Panc1 (cell line): ENCODE data around the gene JOSD2. TPM values are rescaled to one million over a fixed set of nuclear protein-coding genes. Genes with fewer than 3 reads are reported as not detected.

Experiments
- ATAC-seq: fragments of 200-7000 bp; cut with Tn5 transposase; 2 replicates; pipeline ENCODE4 v1.9.1; 2020; ENCODE audit warnings: mild to moderate bottlenecking, moderate library complexity
- BruUV-seq: library from RNA; stranded (reverse); fragments of 400-500 nt; replicated peaks from 2 replicates; lab custom pipeline; 2021; lab: Mats Ljungman, UMichigan
- CTCF ChIA-PET: fragments of 300-600 bp; sonication (Branson Sonifier 250); formaldehyde crosslinking; loops from one replicate; lab custom pipeline; 2022; ENCODE audit warnings: antibody characterized with exemption; lab: Charles Lee
- POLR2A ChIA-PET: fragments of 300-600 bp; sonication (Branson Sonifier 250); formaldehyde crosslinking; loops from one replicate; lab custom pipeline; 2022; ENCODE audit warnings: antibody characterized with exemption; lab: Charles Lee
- DNase-seq: peaks from one replicate; pipeline ENCODE4 v3.0.0-alpha.2; 2010; ENCODE audit warnings: low read depth, low spot score
- H3K27ac ChIP-seq: 2 replicates; pipeline ENCODE4 v1.5.1; 2011; ENCODE audit warnings: mild to moderate bottlenecking, low read length, inconsistent platforms
- H3K27me3 ChIP-seq: fragments of 200-500 bp; sonication (Bioruptor generic); 2 replicates; pipeline ENCODE4 v1.6.0; 2014; ENCODE audit warnings: low read length, inconsistent platforms; ENCODE audit not compliant: control insufficient read depth, insufficient read depth
- H3K36me3 ChIP-seq: fragments of 200-500 bp; sonication (Bioruptor generic); 2 replicates; pipeline ENCODE4 v1.5.1; 2014; ENCODE audit warnings: inconsistent platforms, mild to moderate bottlenecking, low read length, moderate library complexity; ENCODE audit not compliant: control insufficient read depth, insufficient read depth
- H3K4me1 ChIP-seq: 2 replicates; pipeline ENCODE4 v1.5.1; 2011; ENCODE audit warnings: inconsistent platforms, mild to moderate bottlenecking, low read length, moderate library complexity; ENCODE audit not compliant: control insufficient read depth, insufficient read depth
- H3K4me3 ChIP-seq, 2 experiments: 2 replicates each; pipeline ENCODE4 v1.5.1; 2011 to 2012; ENCODE audit warnings: low read depth in 2 of 2, low read length in 2 of 2, mild to moderate bottlenecking in 2 of 2, inconsistent platforms in 1 of 2, moderate library complexity in 1 of 2
- H3K9me3 ChIP-seq: fragments of 200-500 bp; sonication (Bioruptor generic); 2 replicates; pipeline ENCODE4 v1.5.1; 2014; ENCODE audit warnings: low read depth, mild to moderate bottlenecking, inconsistent platforms, low read length, moderate library complexity; ENCODE audit not compliant: control insufficient read depth, insufficient read depth
- POLR2AphosphoS5 ChIP-seq: IDR thresholded peaks from 2 replicates; pipeline ENCODE4 v1.6.1; 2012; ENCODE audit warnings: mild to moderate bottlenecking, low read depth, low read length, moderate library complexity
- SIN3A ChIP-seq: IDR thresholded peaks from 2 replicates; pipeline ENCODE4 v1.6.1; 2012; ENCODE audit warnings: low read depth, mild to moderate bottlenecking, low read length, moderate library complexity, borderline replicate concordance; ENCODE audit not compliant: insufficient read depth
- TCF7L2 ChIP-seq: IDR thresholded peaks from 2 replicates; pipeline ENCODE4 v1.6.1; 2011; ENCODE audit warnings: mild to moderate bottlenecking, low read depth, low read length, inconsistent platforms
- in situ Hi-C: cut with HindIII; loops from 2 replicates; pipeline ENCODE4 v1.10.0; 2016; ENCODE audit warnings: low sequenced_read_pairs, low pct_unique_long_range_greater_than_20kb
- intact Hi-C: fragments of 100-400 bp; cut with micrococcal nuclease; formaldehyde crosslinking; loops from one replicate; pipeline ENCODE4 v1.10.0; 2022; ENCODE audit not compliant: unreplicated experiment
- total RNA-seq: library from RNA; stranded (reverse); gene quantifications from one replicate; pipeline ENCODE4 v1.2.1, GENCODE V29; 2021; ENCODE audit not compliant: unreplicated experiment
- TF ChIP-seq, protein P1 (sequence below), 2 experiments: IDR thresholded peaks; 2 replicates each; pipeline ENCODE4 v1.6.1; 2011 to 2012; ENCODE audit warnings: low read depth in 2 of 2, control low read depth in 1 of 2, low read length in 1 of 2, mild to moderate bottlenecking in 1 of 2, moderate library complexity in 1 of 2; ENCODE audit not compliant: insufficient read depth in 1 of 2
- TF ChIP-seq, protein P2 (sequence below): fragments of 450-650 bp; IDR thresholded peaks from 2 replicates; pipeline ENCODE4 v1.5.1; 2017; ENCODE audit warnings: mild to moderate bottlenecking

Gene JOSD2
- total RNA-seq, 1 experiment from 2014 or later = 51.8 TPM

DNA sequence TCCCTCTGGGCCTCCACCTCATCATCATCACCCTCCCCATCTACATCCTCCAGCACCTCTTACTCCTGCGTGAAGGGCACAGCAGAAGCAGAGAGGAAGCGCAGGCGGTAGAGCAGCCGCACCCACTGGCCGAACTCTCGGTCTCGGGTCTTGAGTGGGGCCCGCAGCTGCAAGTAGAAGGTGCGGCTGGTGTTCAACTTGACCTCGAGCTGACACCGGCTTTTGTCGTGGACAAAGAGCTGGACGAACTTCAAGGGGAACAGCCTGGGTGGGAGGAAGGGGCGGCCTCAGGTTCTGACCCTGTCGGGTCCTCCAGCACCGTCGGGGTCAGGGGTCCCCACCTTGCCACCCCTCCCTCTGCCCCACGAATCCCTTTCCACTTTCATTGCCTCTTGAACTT is 43.4 kb downstream of the JOSD2 start:
- Histone ChIP-seq H3K4me3 (no peak overlapping the region), H3K27me3 (no peaks in the 10 kb centered on the region), H3K4me1 (no peaks in the 10 kb centered on the region), H3K27ac (no peak overlapping the region), H3K36me3 (no peaks in the 10 kb centered on the region), H3K9me3 (no peaks in the 10 kb centered on the region)
- CTCF ChIA-PET = no interaction called here
- POLR2A ChIA-PET = no interaction called here
- in situ Hi-C loops (no loop called here), intact Hi-C loops (no loop called here)
- TF ChIP-seq, protein P1, sequence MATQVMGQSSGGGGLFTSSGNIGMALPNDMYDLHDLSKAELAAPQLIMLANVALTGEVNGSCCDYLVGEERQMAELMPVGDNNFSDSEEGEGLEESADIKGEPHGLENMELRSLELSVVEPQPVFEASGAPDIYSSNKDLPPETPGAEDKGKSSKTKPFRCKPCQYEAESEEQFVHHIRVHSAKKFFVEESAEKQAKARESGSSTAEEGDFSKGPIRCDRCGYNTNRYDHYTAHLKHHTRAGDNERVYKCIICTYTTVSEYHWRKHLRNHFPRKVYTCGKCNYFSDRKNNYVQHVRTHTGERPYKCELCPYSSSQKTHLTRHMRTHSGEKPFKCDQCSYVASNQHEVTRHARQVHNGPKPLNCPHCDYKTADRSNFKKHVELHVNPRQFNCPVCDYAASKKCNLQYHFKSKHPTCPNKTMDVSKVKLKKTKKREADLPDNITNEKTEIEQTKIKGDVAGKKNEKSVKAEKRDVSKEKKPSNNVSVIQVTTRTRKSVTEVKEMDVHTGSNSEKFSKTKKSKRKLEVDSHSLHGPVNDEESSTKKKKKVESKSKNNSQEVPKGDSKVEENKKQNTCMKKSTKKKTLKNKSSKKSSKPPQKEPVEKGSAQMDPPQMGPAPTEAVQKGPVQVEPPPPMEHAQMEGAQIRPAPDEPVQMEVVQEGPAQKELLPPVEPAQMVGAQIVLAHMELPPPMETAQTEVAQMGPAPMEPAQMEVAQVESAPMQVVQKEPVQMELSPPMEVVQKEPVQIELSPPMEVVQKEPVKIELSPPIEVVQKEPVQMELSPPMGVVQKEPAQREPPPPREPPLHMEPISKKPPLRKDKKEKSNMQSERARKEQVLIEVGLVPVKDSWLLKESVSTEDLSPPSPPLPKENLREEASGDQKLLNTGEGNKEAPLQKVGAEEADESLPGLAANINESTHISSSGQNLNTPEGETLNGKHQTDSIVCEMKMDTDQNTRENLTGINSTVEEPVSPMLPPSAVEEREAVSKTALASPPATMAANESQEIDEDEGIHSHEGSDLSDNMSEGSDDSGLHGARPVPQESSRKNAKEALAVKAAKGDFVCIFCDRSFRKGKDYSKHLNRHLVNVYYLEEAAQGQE (IDR thresholded peaks at IDR 0.05; ENCODE audit: insufficient read depth in 1 of 2, low read depth in 2 of 2, low read length in 1 of 2) = no peak
- no peak for TF ChIP-seq POLR2AphosphoS5
- TF ChIP-seq SIN3A = no peak
- BruUV-seq = no TSS peak
- ATAC-seq (no peak), DNase-seq (no peak)

DNA sequence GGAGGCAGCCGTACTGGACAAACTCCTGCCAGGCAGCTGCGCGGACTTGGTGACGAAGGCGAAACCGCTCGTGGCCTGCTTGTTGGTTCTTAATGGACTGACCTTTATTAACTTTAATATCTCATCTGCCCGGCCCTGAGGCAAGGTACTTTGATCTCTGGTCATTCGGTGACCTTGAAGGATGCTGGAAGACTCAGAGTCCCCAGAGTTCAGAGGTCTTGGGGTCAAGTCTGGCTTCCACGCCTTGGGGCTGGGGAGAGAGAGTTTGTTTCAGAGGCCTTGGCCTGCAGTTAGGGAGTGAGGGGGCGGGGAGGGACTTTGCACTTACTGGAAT is 44.3 kb downstream of the JOSD2 start:
- Histone ChIP-seq H3K27ac (no peak overlapping the region), H3K9me3 (no peaks in the 10 kb centered on the region), H3K4me3 (no peak overlapping the region), H3K36me3 (no peaks in the 10 kb centered on the region), H3K27me3 (no peaks in the 10 kb centered on the region), H3K4me1 (no peaks in the 10 kb centered on the region)
- in situ Hi-C loops (no loop called here), intact Hi-C loops (no loop called here)
- ChIA-PET CTCF (no interaction called here), POLR2A (no interaction called here)
- no peak for DNase-seq
- no peak for ATAC-seq
- TF ChIP-seq, protein P1 (IDR thresholded peaks at IDR 0.05; ENCODE audit: insufficient read depth in 1 of 2, low read depth in 2 of 2, low read length in 1 of 2) = no peak
- no peak for TF ChIP-seq POLR2AphosphoS5
- TF ChIP-seq, protein P2, sequence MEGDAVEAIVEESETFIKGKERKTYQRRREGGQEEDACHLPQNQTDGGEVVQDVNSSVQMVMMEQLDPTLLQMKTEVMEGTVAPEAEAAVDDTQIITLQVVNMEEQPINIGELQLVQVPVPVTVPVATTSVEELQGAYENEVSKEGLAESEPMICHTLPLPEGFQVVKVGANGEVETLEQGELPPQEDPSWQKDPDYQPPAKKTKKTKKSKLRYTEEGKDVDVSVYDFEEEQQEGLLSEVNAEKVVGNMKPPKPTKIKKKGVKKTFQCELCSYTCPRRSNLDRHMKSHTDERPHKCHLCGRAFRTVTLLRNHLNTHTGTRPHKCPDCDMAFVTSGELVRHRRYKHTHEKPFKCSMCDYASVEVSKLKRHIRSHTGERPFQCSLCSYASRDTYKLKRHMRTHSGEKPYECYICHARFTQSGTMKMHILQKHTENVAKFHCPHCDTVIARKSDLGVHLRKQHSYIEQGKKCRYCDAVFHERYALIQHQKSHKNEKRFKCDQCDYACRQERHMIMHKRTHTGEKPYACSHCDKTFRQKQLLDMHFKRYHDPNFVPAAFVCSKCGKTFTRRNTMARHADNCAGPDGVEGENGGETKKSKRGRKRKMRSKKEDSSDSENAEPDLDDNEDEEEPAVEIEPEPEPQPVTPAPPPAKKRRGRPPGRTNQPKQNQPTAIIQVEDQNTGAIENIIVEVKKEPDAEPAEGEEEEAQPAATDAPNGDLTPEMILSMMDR = no peak
- no peak for TF ChIP-seq SIN3A
- no peak for TF ChIP-seq TCF7L2
- no TSS peak for BruUV-seq
